Suprapubic skin (tissue), 4 donors: ENCODE results near the gene TAF5. TPM values are rescaled to one million over a fixed set of nuclear protein-coding genes. Genes with fewer than 3 reads are reported as not detected.

Source experiments
- DNase-seq, 2 donors: peaks; one replicate each; pipeline ENCODE4 v3.0.0-alpha.2; 2019; ENCODE audit warnings: low spot score in 2 of 2
- H3K27ac ChIP-seq: fragments of 200-600 bp; sonication (generic); one replicate; pipeline ENCODE4 v1.5.1; 2019
- H3K27me3 ChIP-seq: fragments of 200-600 bp; sonication (generic); one replicate; pipeline ENCODE4 v1.5.1; 2019
- H3K36me3 ChIP-seq: fragments of 200-600 bp; sonication (generic); one replicate; pipeline ENCODE4 v1.5.1; 2019
- H3K4me1 ChIP-seq: fragments of 200-600 bp; sonication (generic); one replicate; pipeline ENCODE4 v1.5.1; 2019
- H3K4me3 ChIP-seq: fragments of 200-600 bp; sonication (generic); one replicate; pipeline ENCODE4 v1.5.1; 2019; ENCODE audit warnings: mild to moderate bottlenecking
- H3K9me3 ChIP-seq: fragments of 200-600 bp; sonication (generic); one replicate; pipeline ENCODE4 v1.5.1; 2019
- CTCF ChIP-seq, 2 donors: fragments of 200-600 bp in 1 of 2; fragments of 450-650 bp in 1 of 2; sonication (generic) in 1 of 2; IDR thresholded peaks; one replicate each; pipeline ENCODE4 v1.5.1; 2016 to 2019; ENCODE audit warnings: antibody characterized with exemption in 2 of 2, mild to moderate bottlenecking in 1 of 2, moderate library complexity in 1 of 2
- EP300 ChIP-seq: sonication (generic); formaldehyde crosslinking; IDR thresholded peaks from one replicate; pipeline ENCODE4 v1.6.1; 2017; ENCODE audit warnings: antibody characterized with exemption
- POLR2A ChIP-seq, 2 donors: fragments of 450-650 bp; IDR thresholded peaks; one replicate each; pipeline ENCODE4 v1.6.1; 2017; ENCODE audit warnings: antibody characterized with exemption in 2 of 2, mild to moderate bottlenecking in 2 of 2, moderate library complexity in 2 of 2
- POLR2AphosphoS5 ChIP-seq, 3 donors: sonication (generic); formaldehyde crosslinking; IDR thresholded peaks; one replicate each; pipeline ENCODE4 v1.6.1; 2017; ENCODE audit warnings: antibody characterized with exemption in 3 of 3
- WGBS: methylation state at CpG from one replicate; pipeline ENCODE4 v1.1.5; 2018; 5-methylcytosine and 5-hydroxymethylcytosine counted together
- total RNA-seq, 4 donors: library from RNA; depleted of rRNA; stranded (reverse); fragments of >200 nt; gene quantifications; one replicate each; pipeline ENCODE4 v1.1.0, GENCODE V29; 2016

Gene TAF5
- 1 to 10 TPM; 3.6 to 5.4 (median 4.1) TPM for total RNA-seq

- peaks cover 12% of the 10 kb centered on the region for H3K4me1 ChIP-seq
- DNase-seq, result peak; percentile 93
- under 1% methylated on average over 22 of the region's 81 CpGs for WGBS
- peak within 1 kb of the TSS; percentile 91 for H3K4me3 ChIP-seq
- peaks cover under 1% of the 10 kb centered on the region for H3K36me3 ChIP-seq
- no peaks in the 10 kb centered on the region for H3K9me3 ChIP-seq
- H3K27ac ChIP-seq, result peak within 1 kb of the TSS; percentile 91
- TF ChIP-seq POLR2A (IDR thresholded peaks at IDR 0.05) (peak in 1 of 2 donors; percentile 86), EP300 (no peak), POLR2AphosphoS5 (IDR thresholded peaks at IDR 0.05) (peak in 2 of 3 donors; percentile 67 to 88), CTCF (IDR thresholded peaks at IDR 0.05) (no peak)
- H3K27me3 ChIP-seq, result no peaks in the 10 kb centered on the region
These were observed at the start of gene TAF5 for GRCh38 chr10:103367782-103368518. TAF5 (plus strand) TSS chr10:103367976; CDS start chr10:103367990, 14 bp downstream.

- no peak overlapping the region for H3K27ac ChIP-seq
- no peaks in the 10 kb centered on the region for H3K9me3 ChIP-seq
- no peak overlapping the region for H3K4me3 ChIP-seq
- H3K36me3 ChIP-seq, result peaks cover 73% of the 10 kb centered on the region
- no peaks in the 10 kb centered on the region for H3K4me1 ChIP-seq
- DNase-seq, result peak in 1 of 2 donors; percentile 2
- H3K27me3 ChIP-seq, result no peaks in the 10 kb centered on the region
- 93% methylated on average over 7 of the region's 7 CpGs for WGBS
- TF ChIP-seq POLR2A (IDR thresholded peaks at IDR 0.05), result no peak
- TF ChIP-seq POLR2AphosphoS5 (IDR thresholded peaks at IDR 0.05), result no peak
- TF ChIP-seq EP300, result no peak
- no peak for TF ChIP-seq CTCF (IDR thresholded peaks at IDR 0.05)
These were observed 39.9 kb upstream of the TAF5 start for GRCh38 chr10:103327906-103328305.

- Histone ChIP-seq H3K4me3 (no peak overlapping the region), H3K27ac (no peak overlapping the region), H3K36me3 (peaks cover 55% of the 10 kb centered on the region), H3K9me3 (no peaks in the 10 kb centered on the region), H3K27me3 (no peaks in the 10 kb centered on the region), H3K4me1 (no peaks in the 10 kb centered on the region)
- whole genome bisulfite sequencing, result 87% methylated on average over 2 of the region's 2 CpGs
- DNase-seq, result no peak
- TF ChIP-seq EP300, result no peak
- TF ChIP-seq POLR2A (IDR thresholded peaks at IDR 0.05), result no peak
- peak in 1 of 2 donors; percentile 39 for TF ChIP-seq CTCF (IDR thresholded peaks at IDR 0.05)
- TF ChIP-seq POLR2AphosphoS5 (IDR thresholded peaks at IDR 0.05), result no peak
These were observed 33.7 kb upstream of the TAF5 start for GRCh38 chr10:103333934-103334520.

GRCh38 chr10:103334567-103334966 is 33.2 kb upstream of the TAF5 start:
- no peak for DNase-seq
- TF ChIP-seq CTCF (IDR thresholded peaks at IDR 0.05) (no peak), EP300 (no peak), POLR2A (IDR thresholded peaks at IDR 0.05) (no peak), POLR2AphosphoS5 (IDR thresholded peaks at IDR 0.05) (no peak)
- H3K27ac ChIP-seq, result no peak overlapping the region
- no peaks in the 10 kb centered on the region for H3K4me1 ChIP-seq
- no peaks in the 10 kb centered on the region for H3K9me3 ChIP-seq
- no peaks in the 10 kb centered on the region for H3K27me3 ChIP-seq
- H3K36me3 ChIP-seq, result peaks cover 52% of the 10 kb centered on the region
- H3K4me3 ChIP-seq, result no peak overlapping the region

GRCh38 chr10:103336370-103336769 is 31.4 kb upstream of the TAF5 start:
- no peak for TF ChIP-seq EP300
- no peak for TF ChIP-seq POLR2A (IDR thresholded peaks at IDR 0.05)
- no peak for TF ChIP-seq CTCF (IDR thresholded peaks at IDR 0.05)
- no peak for TF ChIP-seq POLR2AphosphoS5 (IDR thresholded peaks at IDR 0.05)
- no peaks in the 10 kb centered on the region for H3K4me1 ChIP-seq
- no peaks in the 10 kb centered on the region for H3K27me3 ChIP-seq
- H3K36me3 ChIP-seq, result peaks cover 40% of the 10 kb centered on the region
- no peak overlapping the region for H3K27ac ChIP-seq
- no peaks in the 10 kb centered on the region for H3K9me3 ChIP-seq
- WGBS, result 91% methylated on average over 4 of the region's 4 CpGs
- DNase-seq, result no peak
- no peak overlapping the region for H3K4me3 ChIP-seq
